Islet precursor cell (in vitro differentiated cells): Measurements from ENCODE around the gene KRT37.
"Not testable (repeated sequence)": the region's sequence is repeated elsewhere in the genome, so short reads cannot be mapped to it uniquely, and the experiment has no call there.

Source experiments
- DNase-seq: peaks from one replicate; pipeline ENCODE4 v3.0.0-alpha.2; 2018

Gene KRT37

DNA sequence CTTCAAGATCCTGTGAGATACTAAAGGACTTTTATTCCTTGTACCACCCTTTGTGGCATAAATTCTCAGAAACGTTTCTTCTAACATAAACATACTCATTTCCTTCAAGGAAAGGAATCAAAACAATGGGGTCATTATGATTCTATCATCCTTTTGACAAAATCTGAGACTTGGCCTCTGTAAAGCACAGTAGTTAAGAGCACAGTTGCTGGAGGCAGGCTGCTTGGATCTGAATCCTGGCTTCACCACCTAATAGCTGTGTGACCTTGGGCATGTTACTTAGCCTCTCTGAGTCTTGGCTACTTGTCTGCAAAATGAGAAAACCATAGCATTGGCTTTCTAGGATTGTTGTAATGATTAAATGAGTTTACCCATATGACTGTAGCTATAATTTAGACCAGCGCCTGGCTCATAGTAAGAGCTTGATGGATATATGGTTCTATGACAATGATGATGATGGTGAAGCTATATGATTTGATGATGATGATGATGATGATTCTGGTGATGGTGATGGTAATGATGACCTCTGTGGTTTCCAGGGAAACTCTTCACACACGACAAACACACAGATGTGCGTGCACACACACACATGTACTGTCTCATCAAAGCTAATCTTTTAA is 20.9 kb downstream of the KRT37 start:
- DNase-seq: peak; percentile 32

DNA sequence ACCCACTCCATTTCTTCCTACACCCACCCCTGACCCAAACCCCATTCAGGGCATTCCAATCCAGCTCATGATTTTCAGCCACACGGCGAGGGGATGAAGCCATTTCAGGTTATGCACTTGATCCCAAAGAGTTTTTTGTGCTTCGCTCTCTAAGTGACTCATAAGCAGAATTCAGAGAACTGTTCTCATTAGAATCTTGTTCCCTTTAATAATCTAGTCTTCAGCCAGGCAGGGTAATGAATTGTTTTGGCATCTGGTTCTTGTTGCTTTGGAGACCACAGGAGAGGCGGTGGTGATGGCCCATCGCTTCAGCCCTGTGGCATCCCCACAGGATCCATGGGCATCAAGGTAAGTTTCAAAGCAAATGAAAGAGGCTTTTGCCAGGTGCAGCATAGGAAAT is 22.2 kb downstream of the KRT37 start:
- DNase-seq: peak; percentile 42

DNA sequence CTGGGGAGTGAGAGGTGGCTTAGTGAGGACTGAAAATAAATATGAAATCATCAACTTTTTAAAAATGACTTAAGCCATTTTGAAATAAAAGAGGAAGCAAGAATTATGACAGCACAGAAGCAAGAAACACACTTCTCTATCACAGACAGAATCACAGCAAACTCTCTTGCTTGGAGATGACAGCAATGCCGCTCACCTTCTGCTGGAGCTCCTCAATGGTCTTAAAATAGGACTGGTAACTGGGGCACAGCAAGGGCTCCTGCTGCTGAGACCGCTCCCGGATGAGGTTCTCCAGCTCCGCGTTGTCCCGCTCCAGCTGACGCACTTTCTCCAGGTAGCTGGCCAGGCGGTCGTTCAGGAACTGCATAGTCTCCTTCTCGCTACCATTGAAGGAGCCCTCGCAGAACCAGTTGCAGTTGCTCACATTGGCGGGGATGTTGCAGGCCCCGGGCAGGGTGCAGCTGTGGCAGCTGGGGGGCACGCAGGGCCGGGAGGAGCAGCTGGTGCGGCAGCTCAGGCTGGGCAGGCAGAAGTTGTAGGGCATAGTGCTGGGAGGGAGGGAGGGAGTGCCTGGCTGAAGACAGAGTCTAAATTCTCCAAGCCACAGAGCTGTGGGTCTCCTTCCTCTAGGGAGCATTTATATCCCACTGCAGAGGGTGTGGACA is 27.3 kb downstream of the KRT37 start, which contains the start of gene KRT31:
TSS of gene KRT31 (minus strand) at position 613 of the 665 bp plus-strand sequence. CDS start at position 544, 69 bp downstream.
- DNase-seq: peak; percentile 42

DNA sequence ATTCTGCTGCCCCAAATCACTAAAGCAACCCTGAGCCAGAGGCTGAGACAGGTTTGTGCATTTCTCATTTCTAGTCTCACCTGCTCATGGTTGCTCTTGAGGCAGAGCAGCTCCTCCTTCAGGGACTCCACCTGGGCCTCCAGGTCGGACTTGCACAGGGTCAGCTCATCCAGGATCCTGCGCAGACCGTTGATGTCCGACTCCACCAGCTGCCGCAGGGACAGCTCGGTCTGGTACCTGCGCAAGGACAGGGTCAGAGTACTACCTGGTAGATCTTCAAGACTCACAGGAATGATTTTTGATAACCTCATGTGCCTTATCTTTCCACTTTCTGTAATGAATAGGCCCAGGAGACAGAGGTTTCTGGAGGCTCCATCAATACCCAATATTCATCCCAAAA is 28.0 kb downstream of the KRT37 start:
- DNase-seq: peak; percentile 48

DNA sequence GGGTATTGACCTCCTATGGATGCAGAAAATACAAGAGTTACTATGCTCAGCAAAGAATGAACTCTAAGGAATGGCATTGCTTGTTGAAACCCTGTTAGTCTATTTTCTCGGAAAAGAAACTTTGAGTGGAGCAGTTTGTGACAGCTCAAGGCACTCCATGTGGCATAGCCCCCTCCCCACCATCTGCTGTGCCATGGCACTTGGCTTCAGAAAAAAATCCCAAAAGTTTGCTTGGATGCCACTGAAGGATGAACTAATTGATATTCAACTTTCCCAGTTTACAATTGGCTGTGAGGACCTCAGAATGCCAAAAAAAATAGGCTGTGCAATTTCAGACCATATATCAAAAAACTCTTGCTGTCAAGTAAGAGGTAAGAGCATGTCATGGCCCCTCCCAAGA is 28.8 kb downstream of the KRT37 start:
- DNase-seq: no peak

DNA sequence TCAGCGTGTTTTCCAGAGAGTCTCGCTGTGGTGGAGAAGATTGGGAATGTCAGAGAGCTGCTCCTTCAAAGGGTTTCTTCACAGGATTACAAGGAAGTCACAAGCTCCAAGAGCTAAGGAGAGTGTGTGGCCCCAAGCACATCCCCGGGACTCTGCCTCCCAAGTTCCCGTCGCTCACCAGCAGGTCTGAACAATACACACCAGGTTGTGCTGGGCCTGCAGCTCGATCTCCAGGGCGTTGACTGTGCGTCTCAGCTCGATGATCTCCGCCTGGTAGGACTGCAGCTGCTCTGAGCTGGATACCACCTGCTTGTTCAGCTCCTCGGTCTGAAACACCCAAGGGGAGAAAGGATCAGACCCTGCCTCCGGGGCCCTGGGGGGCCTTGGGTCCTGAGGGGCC is 29.3 kb downstream of the KRT37 start:
- not testable (repeated sequence) for DNase-seq

DNA sequence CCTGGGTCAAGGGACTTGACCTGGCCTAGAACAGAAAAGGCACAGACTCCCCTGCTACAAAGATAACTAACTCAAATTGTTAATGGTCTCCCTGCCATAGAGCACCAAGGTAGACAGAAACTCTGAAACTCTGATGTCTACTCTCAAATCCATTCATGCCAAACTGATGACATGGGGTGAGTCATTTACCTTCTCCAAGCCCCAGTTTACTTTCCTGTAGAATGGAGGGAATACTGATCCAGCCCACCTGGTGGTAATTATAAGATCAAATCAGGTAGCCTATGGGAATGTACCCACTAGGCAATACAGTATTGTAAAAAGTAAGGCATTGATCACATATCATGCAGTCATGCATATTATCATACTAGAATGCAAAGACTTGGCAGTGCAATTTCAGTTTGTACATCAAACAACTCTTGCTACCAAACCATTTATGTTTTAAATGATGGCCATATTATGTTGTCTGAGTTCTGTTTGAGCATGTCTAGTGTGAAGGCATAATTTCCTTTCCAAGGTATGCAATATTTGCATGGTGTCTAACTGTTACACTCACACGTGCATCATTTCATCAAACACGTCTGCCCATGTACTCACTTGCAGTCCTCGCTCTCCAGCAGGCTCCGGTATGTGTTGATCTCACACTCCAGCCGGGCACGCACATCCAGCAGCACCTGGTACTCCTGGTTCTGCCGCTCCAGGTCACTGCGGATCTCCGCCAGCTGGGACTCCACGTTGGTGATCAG is 30.0 kb downstream of the KRT37 start:
- peak; percentile 24 for DNase-seq

DNA sequence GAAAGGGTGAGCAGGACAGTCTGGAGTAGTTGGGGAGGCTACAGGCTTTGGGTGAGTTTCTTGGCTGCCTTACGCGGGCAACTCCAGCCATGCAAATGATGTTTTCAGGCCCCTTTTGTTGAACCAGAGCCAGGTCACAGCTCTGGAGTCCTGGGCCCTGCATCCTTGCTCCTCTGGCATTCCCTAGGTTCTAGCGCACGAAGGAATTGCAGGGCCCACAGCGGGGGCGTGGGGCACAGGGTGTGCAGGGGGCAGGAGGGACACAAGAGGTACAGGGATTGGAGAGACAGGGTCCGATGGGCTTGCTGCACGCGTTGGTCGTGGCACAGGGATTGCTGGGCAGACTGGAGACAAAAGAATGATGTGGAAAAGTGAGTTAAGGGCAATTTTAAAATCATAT is 30.6 kb downstream of the KRT37 start:
- peak; percentile 52 for DNase-seq

DNA sequence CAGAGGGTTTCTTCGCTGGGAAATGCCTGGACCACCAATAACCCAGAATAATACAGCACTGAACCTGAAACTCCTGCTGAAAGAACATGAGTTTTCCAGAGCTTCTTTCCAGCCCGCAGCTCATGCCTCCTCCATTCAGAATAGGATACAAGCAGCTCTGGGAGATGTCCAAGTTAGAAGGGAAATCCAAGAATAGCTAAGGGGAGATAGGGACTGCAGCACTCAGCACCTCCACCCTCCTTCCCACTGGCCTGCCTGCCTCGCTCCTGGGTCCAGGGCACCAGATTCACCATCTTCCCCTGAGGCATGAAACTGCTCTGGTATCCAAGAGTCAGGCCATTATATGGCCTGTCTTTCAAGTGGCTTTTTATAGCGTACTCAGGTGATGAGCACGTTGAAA is 31.1 kb downstream of the KRT37 start:
- DNase-seq: peak; percentile 58

DNA sequence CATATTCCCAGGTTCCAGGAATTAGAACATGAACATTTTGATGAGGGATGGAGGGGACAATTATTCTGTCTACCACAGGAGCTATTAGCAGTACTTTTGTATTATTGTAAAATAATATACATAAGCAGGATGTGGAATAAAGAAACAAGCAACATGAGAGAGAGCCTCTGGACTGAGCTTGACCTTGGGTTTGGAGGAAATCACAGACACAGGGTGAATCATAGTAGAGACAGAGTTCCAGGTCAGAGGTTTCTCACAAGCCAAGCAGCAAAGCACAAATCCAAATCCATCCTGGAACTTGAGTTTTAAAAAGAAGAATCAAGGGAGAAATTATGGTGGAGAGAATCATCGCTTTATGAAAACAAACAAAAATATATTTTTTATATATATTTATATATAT is 32.1 kb downstream of the KRT37 start:
- no peak for DNase-seq

DNA sequence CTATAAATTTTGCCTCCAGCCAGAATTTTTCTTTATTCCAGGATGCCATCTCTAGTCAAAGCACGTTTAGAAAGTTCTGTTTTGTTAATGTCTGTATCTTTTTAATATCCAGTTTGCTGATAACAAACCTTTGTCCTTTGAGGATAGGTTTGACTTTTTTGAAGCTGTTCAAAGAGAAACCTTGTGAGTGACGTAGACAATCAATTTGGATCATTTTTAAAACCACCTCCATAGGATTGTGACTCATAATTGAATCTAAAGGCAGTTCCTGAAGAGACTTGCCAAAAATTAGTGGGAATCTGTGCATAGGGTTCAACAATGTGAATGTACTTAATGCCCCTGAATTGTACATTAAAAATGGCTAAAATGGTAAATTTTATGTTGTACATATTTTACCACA is 32.9 kb downstream of the KRT37 start:
- DNase-seq: no peak

DNA sequence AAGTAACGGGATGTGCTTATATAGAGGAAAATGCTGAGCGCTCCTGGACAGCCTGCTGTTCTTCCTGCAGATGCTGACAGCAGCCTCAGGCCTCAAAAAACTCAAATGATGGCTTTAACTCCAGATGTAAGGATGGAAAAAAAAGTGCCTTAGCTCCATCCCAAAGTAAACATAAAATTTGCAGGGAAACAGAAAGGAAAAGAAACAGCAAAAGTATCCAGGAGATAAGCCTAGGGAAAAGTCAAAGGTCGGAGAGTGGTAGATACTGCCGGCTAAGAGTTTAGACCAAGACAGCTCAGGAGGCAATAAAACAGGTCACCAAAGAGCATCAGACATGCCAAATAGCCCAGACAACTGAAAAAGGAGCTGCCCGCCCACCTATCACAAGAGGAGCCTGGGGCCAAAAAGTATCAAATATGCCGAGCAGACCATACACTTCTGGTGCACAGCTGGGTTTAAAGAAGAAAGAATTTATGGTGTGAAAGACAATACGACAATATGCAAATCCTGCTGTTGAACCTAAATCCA is 33.9 kb downstream of the KRT37 start:
- peak; percentile 74 for DNase-seq

DNA sequence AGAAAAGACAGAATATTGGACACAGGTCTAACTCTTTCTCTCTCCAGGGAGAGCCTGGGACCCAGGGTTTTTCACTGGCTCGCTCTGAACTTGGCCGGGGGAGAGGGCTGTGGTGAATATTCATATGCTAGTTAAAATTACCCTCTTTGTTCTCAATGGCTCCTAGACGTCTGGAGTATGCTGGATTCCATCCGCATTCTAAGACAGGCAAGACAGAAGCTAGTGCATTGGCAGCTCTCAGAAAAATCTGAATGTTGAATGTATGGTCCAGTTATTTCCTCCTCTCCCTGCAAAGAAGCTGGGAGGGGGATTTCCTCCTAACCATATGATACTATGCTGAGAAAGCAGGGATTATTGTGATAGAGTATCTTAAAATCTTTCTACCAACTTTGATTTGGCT is 36.7 kb downstream of the KRT37 start:
- no peak for DNase-seq

DNA sequence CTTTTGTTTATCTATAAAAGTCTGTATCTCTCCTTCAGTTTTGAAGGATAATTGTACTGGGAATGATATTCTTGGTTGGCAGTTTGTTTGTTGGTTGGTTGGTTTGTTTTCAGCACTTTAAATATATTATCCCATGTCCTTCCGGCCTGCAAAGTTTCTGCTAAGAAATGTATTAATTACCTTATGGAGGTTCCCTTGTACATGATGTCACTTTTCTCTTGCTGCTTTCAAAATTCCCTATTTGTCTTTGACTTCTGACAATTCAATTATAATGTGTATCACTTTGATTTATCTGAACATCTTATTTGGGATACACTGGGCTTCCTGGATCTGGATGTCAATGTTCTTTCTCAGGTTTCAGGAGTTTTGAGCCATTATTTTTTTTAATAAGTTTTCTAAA is 38.2 kb downstream of the KRT37 start:
- no peak for DNase-seq

DNA sequence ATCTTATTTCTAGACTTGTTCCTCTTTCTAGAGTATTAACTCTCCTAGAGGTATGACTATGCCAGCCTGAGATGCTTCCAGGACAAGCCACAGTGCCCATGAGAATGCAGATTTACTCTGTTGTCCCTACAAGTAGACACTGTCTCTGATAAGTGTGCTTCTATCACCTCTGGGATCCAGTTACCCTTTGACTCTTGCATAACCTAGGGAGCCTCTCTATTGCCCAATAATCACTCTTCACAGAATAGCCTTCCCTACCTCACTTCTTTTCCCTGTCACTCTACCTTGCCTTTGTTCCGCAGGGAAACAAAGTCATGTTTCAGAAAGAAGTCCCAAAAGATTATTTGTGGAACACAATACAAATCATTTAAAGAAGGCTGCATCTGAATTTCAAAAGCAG is 40.7 kb downstream of the KRT37 start:
- peak; percentile 35 for DNase-seq

DNA sequence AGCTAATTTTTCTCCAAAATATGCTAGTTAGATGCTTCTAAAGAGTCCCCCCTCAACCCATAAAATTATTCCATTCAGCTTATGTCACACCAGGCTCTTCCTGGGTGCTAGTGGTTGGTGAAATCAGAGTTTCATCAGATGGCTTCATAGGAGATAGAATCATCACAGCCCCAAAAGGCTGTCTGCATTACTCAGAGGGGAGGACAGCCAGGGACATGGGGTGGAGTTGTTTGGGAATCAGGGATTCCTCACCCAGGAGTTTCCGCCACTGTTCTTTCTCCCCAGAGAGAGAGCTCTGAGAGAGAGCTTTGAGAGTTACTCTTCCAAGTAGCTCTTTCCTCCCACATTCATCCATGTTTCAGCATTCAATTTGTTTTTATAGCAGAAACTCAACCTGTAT is 42.0 kb downstream of the KRT37 start:
- peak; percentile 51 for DNase-seq

DNA sequence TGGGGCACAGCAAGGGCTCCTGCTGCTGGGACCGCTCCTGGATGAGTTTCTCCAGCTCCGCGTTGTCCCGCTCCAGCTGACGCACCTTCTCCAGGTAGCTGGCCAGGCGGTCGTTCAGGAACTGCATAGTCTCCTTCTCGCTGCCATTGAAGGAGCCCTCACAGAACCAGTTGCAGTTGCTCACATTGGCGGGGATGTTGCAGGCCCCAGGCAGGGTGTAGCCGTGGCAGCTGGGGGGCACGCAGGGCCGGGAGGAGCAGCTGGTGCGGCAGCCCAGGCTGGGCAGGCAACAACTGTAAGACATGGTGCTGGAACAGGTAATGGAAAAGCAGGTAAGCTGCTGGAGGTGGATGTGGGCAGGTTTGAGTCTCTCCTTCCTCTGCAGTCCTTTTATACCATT is 42.4 kb downstream of the KRT37 start, which contains the start of gene KRT34:
TSS of gene KRT34 (minus strand) at position 364 of the 400 bp plus-strand sequence. CDS start at position 304, 60 bp downstream.
- DNase-seq: not testable (repeated sequence)

DNA sequence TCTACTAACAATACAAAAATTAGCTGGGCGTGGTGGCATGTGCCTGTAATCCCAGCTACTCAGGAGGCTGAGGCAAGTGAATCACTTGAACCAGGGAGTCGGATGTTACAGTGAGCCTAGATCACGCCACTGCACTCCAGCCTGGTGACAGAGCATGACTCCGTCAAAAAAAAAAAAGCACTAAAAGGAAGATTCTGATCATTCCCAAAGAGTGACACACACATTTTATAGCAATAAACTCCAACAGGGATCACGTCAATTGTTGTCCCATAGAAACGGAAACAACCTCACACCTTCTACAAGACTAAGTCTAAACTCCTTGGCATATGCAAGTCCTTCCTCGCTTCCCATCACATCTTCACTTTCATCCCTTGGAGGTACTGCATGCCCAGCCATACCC is 44.3 kb downstream of the KRT37 start:
- not testable (repeated sequence) for DNase-seq

DNA sequence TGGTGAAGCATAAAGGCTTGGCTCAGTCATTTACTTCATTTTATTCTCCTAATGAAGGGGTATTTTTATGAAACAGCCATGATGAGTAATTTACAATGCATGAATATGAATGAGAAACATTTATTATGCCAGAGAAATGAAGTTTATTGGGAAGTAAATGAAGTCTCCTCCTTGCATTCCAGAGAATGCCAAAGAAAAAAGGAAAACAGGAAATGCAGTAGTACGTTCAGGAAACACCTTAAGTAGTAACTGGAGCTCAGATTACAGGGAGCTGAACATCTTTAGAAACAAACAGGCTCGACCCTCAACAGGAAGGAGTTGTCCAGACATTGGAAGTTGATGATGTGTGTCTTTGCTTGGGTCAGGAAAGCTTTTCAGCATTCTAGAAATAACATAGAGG is 46.8 kb downstream of the KRT37 start:
- DNase-seq: no peak
